Calu3 (cell line): ENCODE data around the gene GHR. TPM values are rescaled to one million over a fixed set of nuclear protein-coding genes. Genes with fewer than 3 reads are reported as not detected.
A peak's percentile ranks its signal among the peaks of the same experiment; 100 is the strongest.

Experiments
- BruUV-seq: library from RNA; stranded (reverse); fragments of 400-500 nt; replicated peaks from 2 replicates; lab custom pipeline; 2021; lab: Mats Ljungman, UMichigan
- CTCF ChIA-PET: fragments of 300-600 bp; sonication (Branson Sonifier 250); formaldehyde crosslinking; loops from one replicate; lab custom pipeline; 2022; ENCODE audit warnings: antibody characterized with exemption; lab: Charles Lee
- DNase-seq: peaks from one replicate; pipeline ENCODE4 v3.0.0; 2022
- H3K27ac Mint-ChIP-seq: one replicate; pipeline ENCODE4 v1.8.0; 2022; ENCODE audit warnings: mixed read lengths; ENCODE audit not compliant: unreplicated experiment
- H3K27me3 Mint-ChIP-seq: one replicate; pipeline ENCODE4 v1.8.0; 2022; ENCODE audit warnings: mixed read lengths; ENCODE audit not compliant: unreplicated experiment
- H3K36me3 Mint-ChIP-seq: one replicate; pipeline ENCODE4 v1.8.0; 2022; ENCODE audit warnings: mild to moderate bottlenecking, moderate library complexity, mixed read lengths; ENCODE audit not compliant: insufficient read depth, unreplicated experiment
- H3K4me1 Mint-ChIP-seq: one replicate; pipeline ENCODE4 v1.8.0; 2022; ENCODE audit warnings: mild to moderate bottlenecking, low read depth, mixed read lengths; ENCODE audit not compliant: unreplicated experiment
- H3K4me3 Mint-ChIP-seq: one replicate; pipeline ENCODE4 v1.8.0; 2022; ENCODE audit warnings: mild to moderate bottlenecking, low read depth, moderate library complexity, mixed read lengths; ENCODE audit not compliant: unreplicated experiment
- H3K9me3 Mint-ChIP-seq: one replicate; pipeline ENCODE4 v1.8.0; 2022; ENCODE audit warnings: low read depth, mixed read lengths; ENCODE audit not compliant: unreplicated experiment
- CTCF ChIP-seq: fragments of 200-600 bp; IDR thresholded peaks from one replicate; pipeline ENCODE4 v1.8.0; 2022; ENCODE audit warnings: antibody characterized with exemption; ENCODE audit not compliant: unreplicated experiment
- intact Hi-C: fragments of 100-400 bp; cut with micrococcal nuclease; formaldehyde crosslinking; loops from one replicate; pipeline ENCODE4 v1.10.0; 2022; ENCODE audit not compliant: unreplicated experiment
- total RNA-seq: library from RNA; stranded (reverse); gene quantifications from 2 replicates; pipeline ENCODE4 v1.2.3, GENCODE V29; 2022

Gene GHR
- total RNA-seq, 1 experiment from 2014 or later, result 0.45 TPM

- no peaks in the 10 kb centered on the region for H3K36me3 Mint-ChIP-seq
- H3K4me1 Mint-ChIP-seq, result no peaks in the 10 kb centered on the region
- no peak overlapping the region for H3K27ac Mint-ChIP-seq
- H3K9me3 Mint-ChIP-seq, result no peaks in the 10 kb centered on the region
- BruUV-seq, result no TSS peak
- H3K4me3 Mint-ChIP-seq, result no peak overlapping the region
- no peak for DNase-seq
- CTCF ChIA-PET, result no interaction called here
- no peak for TF ChIP-seq CTCF
- no peaks in the 10 kb centered on the region for H3K27me3 Mint-ChIP-seq
- intact Hi-C loops, result no loop called here
Observed at GRCh38 chr5:42750507-42750906, 327.3 kb downstream of the GHR start.

- no peaks in the 10 kb centered on the region for H3K9me3 Mint-ChIP-seq
- CTCF ChIA-PET, result no interaction called here
- H3K27ac Mint-ChIP-seq, result no peak overlapping the region
- intact Hi-C loops, result no loop called here
- no peak for TF ChIP-seq CTCF
- no peaks in the 10 kb centered on the region for H3K4me1 Mint-ChIP-seq
- BruUV-seq, result no TSS peak
- no peaks in the 10 kb centered on the region for H3K36me3 Mint-ChIP-seq
- DNase-seq, result no peak
- H3K4me3 Mint-ChIP-seq, result no peak overlapping the region
- no peaks in the 10 kb centered on the region for H3K27me3 Mint-ChIP-seq
Observed at GRCh38 chr5:42751044-42751443, 327.8 kb downstream of the GHR start.

GRCh38 chr5:42753099-42753498 is 329.9 kb downstream of the GHR start:
- Mint-ChIP-seq H3K4me1 (peaks cover 17% of the 10 kb centered on the region), H3K4me3 (no peak overlapping the region), H3K9me3 (no peaks in the 10 kb centered on the region), H3K27me3 (no peaks in the 10 kb centered on the region), H3K27ac (no peak overlapping the region), H3K36me3 (peaks cover 12% of the 10 kb centered on the region)
- TF ChIP-seq CTCF, result no peak
- CTCF ChIA-PET, result no interaction called here
- no TSS peak for BruUV-seq
- intact Hi-C loops, result no loop called here
- no peak for DNase-seq

GRCh38 chr5:42756606-42757601 is 333.7 kb downstream of the GHR start, which contains the start of gene CCDC152:
TSS of gene CCDC152 (plus strand) at chr5:42756818. CDS start at chr5:42759122, 2,304 bp downstream.
- CTCF ChIA-PET, result interaction anchor here (0.6 to 1.0 kb wide), 3 partner anchors 11 to 919 kb away, joined by 3 to 4 read pairs (median 3); no protein-coding TSS in a partner anchor
- BruUV-seq, result TSS peak; percentile 56
- H3K4me3 Mint-ChIP-seq, result peak within 1 kb of the TSS; percentile 87
- no peaks in the 10 kb centered on the region for H3K9me3 Mint-ChIP-seq
- TF ChIP-seq CTCF, result no peak
- peak within 1 kb of the TSS; percentile 16 for H3K27ac Mint-ChIP-seq
- intact Hi-C loops, result no loop called here
- peak; percentile 81 for DNase-seq
- peaks cover 12% of the 10 kb centered on the region for H3K36me3 Mint-ChIP-seq
- peaks cover 17% of the 10 kb centered on the region for H3K4me1 Mint-ChIP-seq
- no peaks in the 10 kb centered on the region for H3K27me3 Mint-ChIP-seq
